Vagina (tissue), 2 donors: ENCODE measurements around the gene MAST4.

Source experiments
- POLR2A ChIP-seq, 2 donors: fragments of 450-650 bp; IDR thresholded peaks; one replicate each; pipeline ENCODE4 v1.6.1; 2017; ENCODE audit warnings: antibody characterized with exemption in 2 of 2, mild to moderate bottlenecking in 2 of 2, moderate library complexity in 2 of 2
- TF ChIP-seq, protein P1 (sequence below), 3 experiments: fragments of 450-650 bp in 2 of 3; fragments of 200-600 bp in 1 of 3; sonication (generic) in 1 of 3; IDR thresholded peaks; one replicate each; pipeline ENCODE4 v1.5.1; 2017 to 2019; ENCODE audit warnings: antibody characterized with exemption in 3 of 3, mild to moderate bottlenecking in 2 of 3, moderate library complexity in 2 of 3

DNA sequence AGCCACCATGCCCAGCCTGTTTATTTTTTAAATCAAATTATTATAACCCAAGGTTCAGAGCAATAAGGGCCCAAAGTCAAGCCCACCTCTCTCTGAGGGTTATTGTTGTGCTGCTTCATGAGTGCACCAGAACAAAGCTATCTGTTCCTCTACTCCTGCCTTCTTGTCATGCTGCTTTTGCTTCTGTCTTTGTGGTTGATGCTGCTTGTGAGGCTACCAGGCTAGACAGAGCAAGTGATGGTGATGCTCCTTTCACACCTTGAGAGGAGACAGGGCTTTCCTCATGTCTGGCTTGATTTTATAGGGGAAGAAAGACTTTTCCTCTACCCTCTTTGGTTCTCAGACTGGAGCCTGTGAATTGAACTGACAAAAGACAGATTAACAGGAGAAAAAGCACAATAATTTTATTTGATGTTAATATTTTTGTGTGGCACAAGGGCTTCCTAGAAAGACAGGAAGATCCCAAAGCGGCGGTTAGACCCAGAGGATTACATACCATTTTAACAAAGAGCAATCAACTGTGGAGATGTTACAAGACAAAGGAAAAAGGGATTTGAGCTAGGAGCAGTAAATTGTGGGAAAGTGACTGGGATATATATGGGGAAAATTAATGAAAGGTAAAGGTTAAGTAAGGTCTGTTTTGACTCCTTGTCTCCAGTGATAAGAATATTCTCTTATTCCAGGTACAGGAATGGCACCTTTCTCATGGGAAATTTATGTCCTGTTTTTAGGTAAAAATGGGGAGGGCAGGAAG lies 604.8 kb downstream of the MAST4 start:
- TF ChIP-seq, protein P1, sequence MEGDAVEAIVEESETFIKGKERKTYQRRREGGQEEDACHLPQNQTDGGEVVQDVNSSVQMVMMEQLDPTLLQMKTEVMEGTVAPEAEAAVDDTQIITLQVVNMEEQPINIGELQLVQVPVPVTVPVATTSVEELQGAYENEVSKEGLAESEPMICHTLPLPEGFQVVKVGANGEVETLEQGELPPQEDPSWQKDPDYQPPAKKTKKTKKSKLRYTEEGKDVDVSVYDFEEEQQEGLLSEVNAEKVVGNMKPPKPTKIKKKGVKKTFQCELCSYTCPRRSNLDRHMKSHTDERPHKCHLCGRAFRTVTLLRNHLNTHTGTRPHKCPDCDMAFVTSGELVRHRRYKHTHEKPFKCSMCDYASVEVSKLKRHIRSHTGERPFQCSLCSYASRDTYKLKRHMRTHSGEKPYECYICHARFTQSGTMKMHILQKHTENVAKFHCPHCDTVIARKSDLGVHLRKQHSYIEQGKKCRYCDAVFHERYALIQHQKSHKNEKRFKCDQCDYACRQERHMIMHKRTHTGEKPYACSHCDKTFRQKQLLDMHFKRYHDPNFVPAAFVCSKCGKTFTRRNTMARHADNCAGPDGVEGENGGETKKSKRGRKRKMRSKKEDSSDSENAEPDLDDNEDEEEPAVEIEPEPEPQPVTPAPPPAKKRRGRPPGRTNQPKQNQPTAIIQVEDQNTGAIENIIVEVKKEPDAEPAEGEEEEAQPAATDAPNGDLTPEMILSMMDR (IDR thresholded peaks at IDR 0.05): no peak
- TF ChIP-seq POLR2A (IDR thresholded peaks at IDR 0.05): no peak
